ENCODE measurements around the gene AP4B1.

The AP4B1 gene

GRCh38 chr1:113905435-113905861 is 849 bp upstream of the AP4B1 start:
- Histone ChIP-seq H3K79me2 (ENCODE audit: insufficient read depth, low read length) (peaks cover 38% of the 10 kb centered on the region), H3K27me3 (ENCODE audit: low read length) (no peaks in the 10 kb centered on the region), H3K36me3 (ENCODE audit: low read length) (peaks cover 15% of the 10 kb centered on the region; the same call in 1 of the 2 replicates), H3K4me3 (ENCODE audit: insufficient read depth, low read length, poor library complexity, severe bottlenecking) (peak overlapping the region; percentile 89), H3K27ac (ENCODE audit: low read depth, low read length) (peak overlapping the region; percentile 58), H4K20me1 (ENCODE audit: low read depth, low read length) (no peaks in the 10 kb centered on the region), H3K9me3 (ENCODE audit: insufficient read depth, low read length) (no peaks in the 10 kb centered on the region), H3K4me2 (ENCODE audit: low read depth, low read length, poor library complexity, severe bottlenecking) (peak overlapping the region; percentile 79), H3F3A (ENCODE audit: insufficient read depth) (no peaks in the 10 kb centered on the region), H2AFZ (ENCODE audit: low read depth, low read length, severe bottlenecking) (peak overlapping the region; percentile 95), H3K9ac (ENCODE audit: low read length) (peak overlapping the region; percentile 91), H3K9me2 (replicated peaks; ENCODE audit: insufficient read depth, low read length) (no peaks in the 10 kb centered on the region)
- TF ChIP-seq EZH2phosphoT487 (conservative IDR thresholded peaks at IDR 0.05; ENCODE audit: low read length) (no peak), CTCF (IDR thresholded peaks at IDR 0.05; ENCODE audit: insufficient read depth, low read length, poor library complexity, severe bottlenecking) (no peak)

GRCh38 chr1:113904293-113904673 is 316 bp downstream of the AP4B1 start:
- Histone ChIP-seq H3K9ac (ENCODE audit: low read length) (peak overlapping the region; percentile 89), H3K4me2 (ENCODE audit: low read depth, low read length, poor library complexity, severe bottlenecking) (peak overlapping the region; percentile 68), H4K20me1 (ENCODE audit: low read depth, low read length) (no peaks in the 10 kb centered on the region), H3K36me3 (ENCODE audit: low read length) (peaks cover 6% of the 10 kb centered on the region; the same call in 1 of the 2 replicates), H3K9me3 (ENCODE audit: insufficient read depth, low read length) (no peaks in the 10 kb centered on the region), H3K79me2 (ENCODE audit: insufficient read depth, low read length) (peaks cover 38% of the 10 kb centered on the region), H3F3A (ENCODE audit: insufficient read depth) (no peaks in the 10 kb centered on the region), H3K27ac (ENCODE audit: low read depth, low read length) (peak overlapping the region; percentile 78), H3K4me3 (ENCODE audit: insufficient read depth, low read length, poor library complexity, severe bottlenecking) (peak overlapping the region; percentile 94), H3K27me3 (ENCODE audit: low read length) (no peaks in the 10 kb centered on the region), H3K9me2 (replicated peaks; ENCODE audit: insufficient read depth, low read length) (no peaks in the 10 kb centered on the region), H2AFZ (ENCODE audit: low read depth, low read length, severe bottlenecking) (peak overlapping the region; percentile 67)
- TF ChIP-seq CTCF (IDR thresholded peaks at IDR 0.05; ENCODE audit: insufficient read depth, low read length, poor library complexity, severe bottlenecking): no peak
- TF ChIP-seq EZH2phosphoT487 (conservative IDR thresholded peaks at IDR 0.05; ENCODE audit: low read length): no peak

GRCh38 chr1:113903501-113904292 is 902 bp downstream of the AP4B1 start:
- Histone ChIP-seq H3K79me2 (ENCODE audit: insufficient read depth, low read length) (peaks cover 38% of the 10 kb centered on the region), H3K9ac (ENCODE audit: low read length) (peak overlapping the region; percentile 89), H3F3A (ENCODE audit: insufficient read depth) (no peaks in the 10 kb centered on the region), H3K9me2 (replicated peaks; ENCODE audit: insufficient read depth, low read length) (no peaks in the 10 kb centered on the region), H3K9me3 (ENCODE audit: insufficient read depth, low read length) (no peaks in the 10 kb centered on the region), H4K20me1 (ENCODE audit: low read depth, low read length) (no peaks in the 10 kb centered on the region), H3K4me3 (ENCODE audit: insufficient read depth, low read length, poor library complexity, severe bottlenecking) (peak overlapping the region; percentile 94), H3K4me2 (ENCODE audit: low read depth, low read length, poor library complexity, severe bottlenecking) (peak overlapping the region; percentile 68), H3K36me3 (ENCODE audit: low read length) (peaks cover under 1% of the 10 kb centered on the region; the same call in 1 of the 2 replicates), H3K27me3 (ENCODE audit: low read length) (no peaks in the 10 kb centered on the region), H3K27ac (ENCODE audit: low read depth, low read length) (peak overlapping the region; percentile 78), H2AFZ (ENCODE audit: low read depth, low read length, severe bottlenecking) (peak overlapping the region; percentile 67)
- TF ChIP-seq CTCF (IDR thresholded peaks at IDR 0.05; ENCODE audit: insufficient read depth, low read length, poor library complexity, severe bottlenecking): no peak
- TF ChIP-seq EZH2phosphoT487 (conservative IDR thresholded peaks at IDR 0.05; ENCODE audit: low read length): no peak
